HepG2 (cell line): ENCODE results near the gene SOBP. TPM values are rescaled to one million over a fixed set of nuclear protein-coding genes. Genes with fewer than 3 reads are reported as not detected.

Experiments
- ATAC-seq: fragments of 200-7000 bp; cut with Tn5 transposase; 3 replicates; pipeline ENCODE4 v1.9.1; 2020; ENCODE audit warnings: mild to moderate bottlenecking, moderate library complexity
- BruUV-seq: library from RNA; stranded (reverse); fragments of 400-500 nt; replicated peaks from 2 replicates; lab custom pipeline; 2021; lab: Mats Ljungman, UMichigan
- CTCF ChIA-PET: fragments of 300-600 bp; formaldehyde crosslinking; extraction: SDS; loops from one replicate; lab custom pipeline; 2021; ENCODE audit warnings: low total read pairs, inconsistent platforms, low intra/inter-chr PET ratio; lab: Yijun Ruan, JAX
- POLR2A ChIA-PET: fragments of 350-600 bp; sonication (Branson Sonifier 250); formaldehyde crosslinking; loops from one replicate; lab custom pipeline; 2020; ENCODE audit warnings: antibody characterized with exemption, inconsistent platforms; lab: Yijun Ruan, JAX
- DNase-seq: peaks from one replicate; pipeline ENCODE4 v3.0.0-alpha.2; 2015; ENCODE audit warnings: low spot score
- FAIRE-seq: peaks from 3 replicates; lab custom pipeline; 2011; peaks lifted over from hg19 to GRCh38; lab: Jason Lieb, UNC
- H2AFZ ChIP-seq: one replicate; pipeline ENCODE4 v1.6.1; 2011; ENCODE audit warnings: low read length, inconsistent platforms
- H3K27ac ChIP-seq: fragments of 300-600 bp; 3 replicates; pipeline ENCODE4 v1.8.0; 2011; ENCODE audit warnings: mixed run types, mild to moderate bottlenecking, mixed read lengths, low read length, inconsistent platforms; ENCODE audit not compliant: insufficient read depth; ENCODE audit errors: extremely low read length
- H3K27me3 ChIP-seq, 2 experiments: fragments of 200-600 bp in 1 of 2; 2 replicates in 1 of 2; 3 replicates in 1 of 2; pipeline versions ENCODE4 v1.6.0 to v1.8.0; 2011; ENCODE audit warnings: low read length in 2 of 2, mild to moderate bottlenecking in 2 of 2, moderate library complexity in 2 of 2, inconsistent platforms in 1 of 2; ENCODE audit not compliant: insufficient read depth in 2 of 2, control insufficient read depth in 1 of 2
- H3K36me3 ChIP-seq, 2 experiments: fragments of 200-600 bp in 1 of 2; replicated peaks in 1 of 2; 2 replicates in 1 of 2; 3 replicates in 1 of 2; pipeline versions ENCODE4 v1.5.1 to v1.8.0; 2011; ENCODE audit warnings: low read length in 2 of 2, inconsistent platforms in 1 of 2; ENCODE audit not compliant: insufficient read depth in 2 of 2, control insufficient read depth in 1 of 2
- H3K4me1 ChIP-seq: 2 replicates; pipeline ENCODE4 v1.5.1; 2012; ENCODE audit warnings: low read length, inconsistent platforms; ENCODE audit not compliant: insufficient read depth
- H3K4me2 ChIP-seq: 2 replicates; pipeline ENCODE4 v1.6.0; 2011; ENCODE audit warnings: low read depth, low read length, inconsistent platforms
- H3K4me3 ChIP-seq, 3 experiments: fragments of 200-600 bp in 1 of 3; sonication (generic), shearing (Covaris generic) in 1 of 3; replicated peaks in 1 of 3; 2 replicates each; pipeline ENCODE4 v1.5.1; 2011 to 2016; ENCODE audit warnings: low read length in 3 of 3, inconsistent platforms in 2 of 3, low read depth in 2 of 3, mild to moderate bottlenecking in 2 of 3, control low read depth in 1 of 3, mixed read lengths in 1 of 3; ENCODE audit not compliant: insufficient read depth in 1 of 3
- H3K79me2 ChIP-seq: one replicate; pipeline ENCODE4 v1.6.1; 2011; ENCODE audit warnings: low read length, inconsistent platforms; ENCODE audit not compliant: insufficient read depth
- H3K9ac ChIP-seq: 2 replicates; pipeline ENCODE4 v1.6.0; 2011; ENCODE audit warnings: mild to moderate bottlenecking, low read depth, low read length, inconsistent platforms; ENCODE audit not compliant: insufficient read depth
- H3K9me3 ChIP-seq: 2 replicates; pipeline ENCODE4 v1.5.1; 2012; ENCODE audit warnings: mild to moderate bottlenecking, low read length
- H4K20me1 ChIP-seq: 2 replicates; pipeline ENCODE4 v1.6.0; 2011; ENCODE audit warnings: inconsistent platforms, mild to moderate bottlenecking, low read length, moderate library complexity; ENCODE audit not compliant: insufficient read depth
- CAMTA2 ChIP-seq: sonication (generic); formaldehyde crosslinking; IDR thresholded peaks from 2 replicates; pipeline ENCODE4 v1.4.0; 2020; ENCODE audit warnings: mild to moderate bottlenecking, missing genetic modification reagents, borderline replicate concordance
- EP300 ChIP-seq, 3 experiments: sonication (generic) in 1 of 3; formaldehyde crosslinking in 1 of 3; IDR thresholded peaks; 2 replicates each; pipeline versions ENCODE4 v1.5.1 to v1.6.1; 2011 to 2020; ENCODE audit warnings: low read depth in 2 of 3, low read length in 2 of 3, borderline replicate concordance in 1 of 3, improper control_type of control experiment in 1 of 3, mild to moderate bottlenecking in 1 of 3, missing genetic modification reagents in 1 of 3, moderate library complexity in 1 of 3
- MYC ChIP-seq: sonication (generic); formaldehyde crosslinking; IDR thresholded peaks from 2 replicates; pipeline ENCODE4 v1.9.0; 2021; ENCODE audit warnings: missing genetic modification reagents, borderline replicate concordance
- POLR2G ChIP-seq: fragments of 200-400 bp; formaldehyde crosslinking; IDR thresholded peaks from 2 replicates; pipeline ENCODE4 v1.6.1; 2018; ENCODE audit warnings: mild to moderate bottlenecking, low read depth, low read length, moderate library complexity
- RBM22 ChIP-seq: fragments of 200-400 bp; formaldehyde crosslinking; optimal IDR thresholded peaks from 2 replicates; pipeline ENCODE3; 2017; ENCODE audit warnings: mild to moderate bottlenecking, low read length, moderate library complexity
- SOX6 ChIP-seq, 2 experiments: fragments of 450-650 bp in 1 of 2; sonication (generic) in 1 of 2; formaldehyde crosslinking in 1 of 2; IDR thresholded peaks; 2 replicates each; pipeline versions ENCODE4 v1.4.0 to v1.6.1; 2017 to 2020; ENCODE audit warnings: antibody characterized with exemption in 1 of 2, mild to moderate bottlenecking in 1 of 2, missing genetic modification reagents in 1 of 2
- ZNF367 ChIP-seq: sonication (generic); formaldehyde crosslinking; IDR thresholded peaks from 2 replicates; pipeline ENCODE4 v1.4.0; 2020; ENCODE audit warnings: missing genetic modification reagents, borderline replicate concordance
- ZNF530 ChIP-seq: sonication (generic); formaldehyde crosslinking; IDR thresholded peaks from 2 replicates; pipeline ENCODE4 v1.5.0; 2020; ENCODE audit warnings: low read depth, mild to moderate bottlenecking, missing genetic modification reagents
- ZNF619 ChIP-seq: sonication (generic); formaldehyde crosslinking; IDR thresholded peaks from 2 replicates; pipeline ENCODE4 v1.4.0; 2020; ENCODE audit warnings: mild to moderate bottlenecking, missing genetic modification reagents
- WGBS: methylation state at CpG from one replicate; pipeline ENCODE4 v1.1.6; 2017; ENCODE audit warnings: low lambda C conversion rate; 5-methylcytosine and 5-hydroxymethylcytosine counted together
- in situ Hi-C: cut with HindIII; loops from 2 replicates; pipeline ENCODE4 v1.10.0; 2017; ENCODE audit warnings: low pct_unique_long_range_greater_than_20kb; ENCODE audit not compliant: extremely low pct_ligation_motif_present
- intact Hi-C: fragments of 100-400 bp; cut with micrococcal nuclease; formaldehyde crosslinking; loops from one replicate; pipeline ENCODE4 v1.10.0; 2022; ENCODE audit not compliant: unreplicated experiment
- polyA plus RNA-seq, 8 experiments: library from polyadenylated mRNA; depleted of rRNA in 3 of 8; stranded (reverse) in 7 of 8; unstranded in 1 of 8; fragments of >200 nt; fragmentation: Illumina TruSeq in 4 of 8; extraction: Trizol in 4 of 8; gene quantifications; 2 replicates each; pipeline versions ENCODE4 v1.2.1 to v1.2.3, GENCODE V29; 2011 to 2016; ENCODE audit warnings: low read depth in 4 of 8, missing spikeins in 1 of 8, mixed read lengths in 1 of 8; ENCODE audit not compliant: insufficient read depth in 1 of 8
- total RNA-seq, 5 experiments: library from RNA; depleted of rRNA; stranded (reverse); fragments of >200 nt; fragmentation: Illumina TruSeq; extraction: Trizol; gene quantifications; 2 replicates each; pipeline ENCODE4 v1.2.3, GENCODE V29; 2016; ENCODE audit warnings: low read depth in 1 of 5

Gene SOBP
- total and polyA plus RNA-seq, 2 of the 13 experiments (the other 11 are each of a cell fraction or from before 2014, with no cell fraction given) = 1.5 to 6.9 TPM

DNA sequence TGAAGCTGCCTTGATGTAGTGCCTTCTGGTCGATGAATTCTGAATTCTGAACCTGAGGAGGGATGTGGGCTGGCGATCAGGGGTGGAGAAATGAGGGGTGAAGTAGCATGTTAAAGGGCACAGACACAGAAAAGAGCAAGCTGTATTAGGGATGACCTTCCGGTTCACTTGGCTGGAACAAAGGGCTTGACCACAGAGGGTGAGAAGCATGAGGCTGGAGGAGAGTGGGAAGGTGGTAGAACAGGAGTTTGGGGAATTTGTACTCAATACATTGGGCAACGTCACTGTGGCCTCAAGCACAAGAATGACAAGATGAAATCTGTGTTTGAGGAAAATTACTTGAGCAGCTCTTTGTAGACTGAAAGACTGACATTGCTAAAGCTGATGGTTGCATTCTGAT lies 155.8 kb downstream of the SOBP start:
- Histone ChIP-seq H3K36me3 (peaks cover 0 to 6% of the 10 kb centered on the region in 2 experiments; a peak in 2 of 5 replicates), H3K4me2 (no peak overlapping the region), H3K79me2 (no peaks in the 10 kb centered on the region), H3K9ac (no peak overlapping the region), H3K4me1 (no peaks in the 10 kb centered on the region), H2AFZ (no peak overlapping the region), H3K4me3 (no peak overlapping the region), H4K20me1 (no peaks in the 10 kb centered on the region), H3K9me3 (no peaks in the 10 kb centered on the region), H3K27me3 (no peaks in the 10 kb centered on the region), H3K27ac (no peak overlapping the region)
- WGBS = 98% methylated on average over 4 of the region's 4 CpGs
- TF ChIP-seq EP300 (IDR thresholded peaks at IDR 0.05; ENCODE audit: low read depth in 2 of 2, low read length in 2 of 2) (no peak), EP300 (CRISPR knock-in tag; IDR thresholded peaks at IDR 0.05; ENCODE audit: borderline replicate concordance) (no peak), RBM22 (peak; percentile 43), ZNF619 (CRISPR knock-in tag) (no peak), MYC (CRISPR knock-in tag) (no peak), ZNF367 (CRISPR knock-in tag) (no peak), POLR2G (0 out of 2 replicates have a peak, but pooled peaks have one; percentile 22), ZNF530 (CRISPR knock-in tag) (no peak), SOX6 (IDR thresholded peaks at IDR 0.05) (no peak), SOX6 (CRISPR knock-in tag; IDR thresholded peaks at IDR 0.05) (no peak), CAMTA2 (no peak)
- BruUV-seq = no TSS peak
- no peak for FAIRE-seq
- ATAC-seq = no peak
- DNase-seq = no peak
- in situ Hi-C loops (no loop called here), intact Hi-C loops (no loop called here)
- ChIA-PET CTCF (no interaction called here), POLR2A (no interaction called here)
